HuH-7.5 (cell line): Measurements from ENCODE around the gene BABAM2.
"Not testable (repeated sequence)": the region's sequence is repeated elsewhere in the genome, so short reads cannot be mapped to it uniquely, and the experiment has no call there.

Experiments used
- DNase-seq: peaks from one replicate; pipeline ENCODE4 v3.0.0; 2011; ENCODE audit warnings: low spot score

Gene BABAM2

GRCh38 chr2:27878825-27879224, 11.7 kb upstream of the BABAM2 start:
- DNase-seq, result no peak

GRCh38 chr2:27881815-27882583, 8.5 kb upstream of the BABAM2 start:
- not testable (repeated sequence) for DNase-seq

DNA sequence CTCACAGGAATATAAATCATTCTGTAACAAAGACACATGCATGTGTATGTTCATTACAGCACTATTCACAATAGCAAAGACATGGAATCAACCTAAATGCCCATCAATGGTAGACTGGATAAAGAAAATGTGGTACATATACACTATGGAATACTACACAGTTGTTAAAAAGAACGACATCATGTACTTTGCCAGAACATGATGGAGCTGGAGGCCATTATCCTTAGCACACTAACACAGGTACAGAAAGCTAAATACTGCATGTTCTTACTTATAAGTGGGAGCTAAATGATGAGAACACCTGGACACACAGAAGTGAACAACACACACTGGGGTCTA, 8.0 kb upstream of the BABAM2 start:
- DNase-seq, result not testable (repeated sequence)

DNA sequence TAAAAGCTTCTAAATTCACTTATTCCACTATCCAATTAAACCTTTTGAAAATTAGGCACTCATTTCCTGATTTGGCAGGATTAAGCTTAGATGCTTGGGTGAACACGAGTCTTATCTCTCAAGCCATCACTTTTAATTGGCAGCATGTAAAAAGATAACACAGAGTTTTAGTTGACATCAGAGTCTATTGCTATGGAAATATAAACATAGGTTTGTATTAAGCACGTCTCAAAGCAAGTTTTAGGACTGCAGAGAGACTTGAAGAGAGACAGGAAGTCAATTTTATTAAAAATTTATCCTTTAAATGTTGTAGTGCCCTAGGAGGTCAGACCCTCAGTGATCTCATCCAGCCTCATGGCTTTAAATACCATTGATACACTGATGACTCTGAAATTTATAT, 5.9 kb upstream of the BABAM2 start:
- no peak for DNase-seq

GRCh38 chr2:27885234-27885633, 5.3 kb upstream of the BABAM2 start:
- no peak for DNase-seq

DNA sequence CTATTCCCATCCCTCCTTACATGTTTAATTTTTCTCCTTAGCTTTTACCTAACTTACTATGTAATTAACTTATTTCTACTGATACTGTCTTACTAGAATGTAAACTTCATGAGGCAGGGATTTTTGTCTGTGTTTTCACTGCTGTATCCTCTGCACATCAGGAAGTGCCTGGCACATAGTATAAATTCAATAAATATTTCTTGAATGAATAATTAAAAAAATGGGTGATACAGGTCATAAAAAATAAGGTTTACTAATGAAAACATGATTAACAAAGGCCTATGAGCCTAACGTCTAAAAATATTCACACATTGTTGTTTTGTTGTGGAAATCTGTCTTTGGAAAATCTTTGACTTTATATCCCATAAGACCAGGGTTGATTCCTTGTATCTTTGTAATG, 4.9 kb upstream of the BABAM2 start:
- no peak for DNase-seq

DNA sequence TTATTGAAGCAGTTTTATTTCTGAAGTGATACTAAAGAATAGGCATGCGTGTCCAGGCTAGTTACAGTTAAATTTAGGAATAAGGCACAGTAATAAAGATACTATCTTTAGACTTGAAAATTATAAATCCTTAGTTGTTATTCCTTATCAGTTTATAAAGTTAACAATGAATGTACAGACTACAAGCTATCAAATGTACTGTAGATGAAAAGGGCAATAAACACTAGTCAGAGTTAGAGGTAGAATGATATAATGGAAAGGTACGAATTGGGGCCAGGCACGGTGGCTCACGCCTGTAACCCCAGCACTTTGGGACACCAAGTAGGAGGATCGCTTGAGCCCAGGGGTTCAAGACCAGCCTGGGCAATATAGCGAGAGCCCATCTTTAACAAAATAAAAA, 4.2 kb upstream of the BABAM2 start:
- no peak for DNase-seq

DNA sequence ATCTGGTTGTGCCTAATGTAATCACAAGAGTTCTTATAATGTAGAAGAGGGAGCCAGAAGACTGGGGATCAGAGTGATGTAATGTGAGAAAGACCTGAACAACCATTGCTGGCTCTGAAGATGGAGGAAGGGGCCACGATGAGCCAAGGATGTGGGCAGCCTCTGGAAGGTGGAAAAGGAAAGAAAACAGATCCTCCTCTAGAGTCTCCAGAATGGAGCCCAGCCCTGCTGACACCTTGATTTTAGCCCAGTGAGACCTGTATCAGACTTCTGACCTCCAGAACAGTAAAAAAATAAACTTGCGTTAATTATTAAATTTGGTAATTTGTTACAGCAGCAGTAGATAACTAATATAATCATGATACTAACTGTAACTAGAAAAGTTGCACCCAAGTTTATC, 3.4 kb upstream of the BABAM2 start:
- DNase-seq, result no peak

- no peak for DNase-seq
Observed at GRCh38 chr2:27887830-27888229, 2.7 kb upstream of the BABAM2 start.

DNA sequence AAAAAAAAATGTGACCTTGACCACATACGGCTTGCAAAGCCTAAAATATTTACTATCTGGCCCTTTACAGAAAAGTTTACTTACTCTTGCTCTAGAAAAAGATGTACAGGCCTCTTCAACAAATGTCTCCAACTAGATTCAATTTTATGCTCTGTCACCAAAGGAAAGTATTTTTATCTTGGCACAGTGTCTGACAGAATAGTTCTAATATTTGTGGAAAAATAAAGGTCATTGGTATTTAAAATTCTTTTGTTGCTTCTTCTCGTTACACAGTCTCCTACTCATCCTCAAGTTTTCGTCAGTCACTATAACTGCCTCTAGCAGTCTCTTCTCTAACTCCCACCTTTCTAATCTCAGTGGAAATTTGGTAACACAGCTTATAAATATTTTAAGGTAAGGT, 1.7 kb upstream of the BABAM2 start:
- no peak for DNase-seq

DNA sequence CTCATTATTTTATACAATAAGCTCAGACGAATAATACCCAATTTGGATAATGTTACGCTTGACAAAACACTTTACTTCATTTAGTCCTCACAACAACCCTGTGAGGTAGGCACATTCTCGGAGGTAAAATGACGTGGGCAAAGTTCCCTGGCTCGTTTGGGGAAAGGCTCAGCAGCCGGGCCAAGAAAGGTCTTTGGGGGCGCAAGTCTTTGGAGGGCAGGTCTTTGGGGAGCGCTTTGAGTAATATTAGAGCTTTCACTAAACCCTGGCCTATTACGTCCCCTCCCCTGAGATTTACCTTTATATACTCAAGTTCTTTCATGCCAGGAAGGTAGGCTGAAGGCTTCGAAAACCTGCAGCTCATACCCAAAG, 769 bp upstream of the BABAM2 start:
- DNase-seq, result peak; percentile 12

GRCh38 chr2:27890924-27891672, 569 bp downstream of the BABAM2 start:
- DNase-seq, result peak; percentile 38

DNA sequence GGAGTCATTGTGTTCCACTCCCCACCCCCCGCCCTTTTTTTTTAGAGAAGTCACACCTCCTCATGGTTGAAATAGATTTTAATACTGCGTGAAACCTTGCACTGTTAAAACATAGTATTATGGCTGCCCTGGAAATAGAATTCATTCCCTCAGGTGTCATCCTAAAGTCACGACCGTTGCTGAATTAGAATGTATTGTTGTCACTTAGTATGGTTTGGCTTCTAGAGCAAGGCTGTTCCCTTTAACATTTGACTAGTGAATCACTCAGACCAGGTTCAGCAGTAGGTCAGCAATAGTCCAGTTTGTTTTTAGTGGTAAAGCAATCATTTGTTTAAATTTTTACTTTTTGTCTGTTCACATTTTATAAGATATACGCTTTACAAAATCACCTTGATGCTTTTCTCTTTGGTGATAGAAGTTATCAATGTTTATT, 1.2 kb downstream of the BABAM2 start:
- DNase-seq, result no peak

DNA sequence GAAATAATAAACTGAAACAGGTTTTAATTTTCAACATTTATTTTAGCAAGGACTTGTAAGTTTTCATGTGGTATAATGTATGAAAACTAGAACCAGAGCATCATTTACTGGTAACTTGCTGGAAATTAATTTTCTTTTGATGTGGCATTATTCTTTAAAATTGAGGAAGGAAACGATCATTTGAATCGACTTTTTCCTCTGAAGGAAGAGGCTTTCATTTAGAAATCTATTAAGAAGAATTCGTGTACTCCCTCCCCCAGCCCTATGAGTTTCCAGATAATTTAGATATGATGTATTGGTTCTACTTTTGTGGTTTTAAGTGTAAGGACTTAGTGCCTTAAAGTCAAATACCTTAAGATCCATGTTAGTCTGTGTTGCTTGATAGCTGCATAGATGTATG, 2.5 kb downstream of the BABAM2 start:
- DNase-seq, result no peak

- no peak for DNase-seq
Observed at GRCh38 chr2:27897717-27898116, 7.2 kb downstream of the BABAM2 start.

DNA sequence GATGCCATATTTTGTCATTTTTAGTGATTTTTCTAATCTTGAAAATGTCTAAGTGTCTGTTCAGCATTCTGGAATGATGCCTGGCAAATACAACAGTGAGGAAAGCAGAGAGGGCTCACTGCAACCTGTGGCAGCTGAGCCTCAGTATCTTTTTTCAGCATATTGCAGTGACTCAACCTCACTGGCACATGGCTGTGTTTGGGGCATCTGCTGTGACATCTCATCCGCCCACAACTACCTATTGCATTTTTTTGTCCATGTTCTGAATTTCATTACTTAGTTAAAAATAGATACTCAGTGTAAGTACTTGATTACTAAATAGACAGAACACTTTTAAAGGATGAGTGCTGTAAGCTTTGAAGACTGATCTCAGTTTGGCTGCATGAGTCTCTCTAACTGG, 10.7 kb downstream of the BABAM2 start:
- no peak for DNase-seq

- DNase-seq, result no peak
Observed at GRCh38 chr2:27902098-27902497, 11.6 kb downstream of the BABAM2 start.

DNA sequence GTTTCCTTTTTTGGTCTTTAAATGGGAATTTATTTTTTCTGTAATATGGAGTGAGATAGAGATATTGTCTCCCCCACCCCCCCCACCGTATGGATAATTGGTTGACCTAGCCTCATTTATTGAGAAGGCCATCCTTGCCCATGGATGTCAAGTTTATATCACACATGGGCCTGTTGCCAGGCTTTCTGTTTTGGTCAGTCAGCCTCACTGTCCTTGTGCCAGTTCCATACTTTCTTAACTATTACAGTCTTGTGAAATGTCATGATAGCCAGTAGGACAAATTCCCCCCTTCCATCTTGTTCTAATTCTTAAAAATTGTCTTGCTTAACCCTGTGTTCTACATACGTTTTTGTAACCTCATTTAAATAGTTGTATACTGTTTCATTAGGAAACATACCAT, 12.5 kb downstream of the BABAM2 start:
- DNase-seq, result no peak

- no peak for DNase-seq
Observed at GRCh38 chr2:27903649-27904404, 13.3 kb downstream of the BABAM2 start.

DNA sequence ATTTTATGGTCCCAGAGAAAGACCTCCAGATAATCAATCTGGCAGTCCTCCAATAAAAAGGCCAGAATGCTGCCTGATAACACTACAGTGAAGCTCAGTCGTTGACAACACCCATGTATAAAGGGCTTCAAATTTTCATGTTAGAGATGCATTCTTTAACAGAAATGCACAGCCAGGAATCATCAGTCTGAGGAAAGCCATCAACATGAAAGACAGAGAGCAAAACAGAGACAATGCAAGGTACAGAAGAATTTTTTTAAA, 13.8 kb downstream of the BABAM2 start:
- no peak for DNase-seq

DNA sequence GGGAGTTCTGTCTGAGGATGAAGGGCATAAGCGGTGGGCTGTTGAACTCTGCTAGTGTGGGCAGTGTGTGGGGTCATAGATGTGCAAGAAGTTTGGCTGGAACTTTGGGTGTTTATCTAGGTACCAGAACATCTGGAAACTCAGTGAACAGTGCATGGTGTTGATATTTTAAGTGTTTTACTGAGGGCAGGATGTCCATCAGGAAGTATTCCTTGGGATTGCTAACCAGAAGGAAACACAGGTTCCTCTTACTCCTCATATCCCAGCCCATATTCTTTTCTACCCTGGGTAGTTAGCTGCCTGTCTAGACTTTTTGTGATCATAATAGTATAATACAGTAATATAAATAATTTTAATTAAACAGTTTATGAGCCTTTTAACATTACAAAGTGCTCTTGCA, 15.5 kb downstream of the BABAM2 start:
- DNase-seq, result no peak

- DNase-seq, result no peak
Observed at GRCh38 chr2:27907547-27907946, 17.0 kb downstream of the BABAM2 start.

GRCh38 chr2:27909901-27910300, 19.4 kb downstream of the BABAM2 start:
- no peak for DNase-seq
